KOPT-K1 (cell line): ENCODE data around the gene SPIRE1.
"Not testable (repeated sequence)": the region's sequence is repeated elsewhere in the genome, so short reads cannot be mapped to it uniquely, and the experiment has no call there.

Experiments
- H3K27ac ChIP-seq: fragments of 200-600 bp; sonication (generic); 2 replicates; pipeline ENCODE4 v1.5.1; 2016; ENCODE audit warnings: antibody characterized with exemption, mild to moderate bottlenecking, low read depth, low read length; ENCODE audit not compliant: poor library complexity, severe bottlenecking
- H3K36me3 ChIP-seq: fragments of 200-600 bp; sonication (generic); 2 replicates; pipeline ENCODE4 v1.5.1; 2017; ENCODE audit warnings: antibody characterized with exemption, mild to moderate bottlenecking, low read length, moderate library complexity; ENCODE audit not compliant: insufficient read depth
- H3K9me3 ChIP-seq: fragments of 200-600 bp; sonication (generic); 2 replicates; pipeline ENCODE4 v1.5.1; 2017; ENCODE audit warnings: antibody characterized with exemption, low read length, mild to moderate bottlenecking; ENCODE audit not compliant: insufficient read depth, poor library complexity, severe bottlenecking

Gene SPIRE1

GRCh38 chr18:12518832-12519531 is 138.9 kb downstream of the SPIRE1 start:
- Histone ChIP-seq H3K36me3 (no peaks in the 10 kb centered on the region), H3K27ac (no peak overlapping the region), H3K9me3 (no peaks in the 10 kb centered on the region)

DNA sequence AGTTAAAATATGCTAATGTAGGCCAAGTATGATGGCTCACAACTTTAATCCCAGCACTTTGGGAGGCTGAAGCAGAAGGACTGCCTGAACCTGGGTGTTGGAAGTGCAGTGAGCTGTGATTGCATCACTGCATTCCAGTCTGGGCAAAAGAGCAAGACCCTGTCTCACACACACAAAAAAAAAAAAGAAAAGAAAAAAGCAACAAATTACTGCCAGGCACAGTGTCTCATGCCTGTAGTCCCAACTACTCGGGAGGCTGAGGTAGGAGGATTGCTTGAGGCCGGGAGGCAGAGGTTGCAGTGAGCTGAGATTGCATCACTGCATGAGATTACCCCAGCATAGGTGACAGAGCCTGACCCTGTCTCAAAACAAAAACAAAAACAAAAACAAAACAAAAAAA is 139.6 kb downstream of the SPIRE1 start:
- no peak overlapping the region for H3K27ac ChIP-seq
- H3K9me3 ChIP-seq = no peaks in the 10 kb centered on the region
- H3K36me3 ChIP-seq = no peaks in the 10 kb centered on the region

GRCh38 chr18:12517142-12517825 is 140.6 kb downstream of the SPIRE1 start:
- H3K27ac ChIP-seq = no peak overlapping the region
- H3K36me3 ChIP-seq = no peaks in the 10 kb centered on the region
- no peaks in the 10 kb centered on the region for H3K9me3 ChIP-seq

- Histone ChIP-seq H3K9me3 (no peaks in the 10 kb centered on the region), H3K36me3 (no peaks in the 10 kb centered on the region), H3K27ac (no peak overlapping the region)
Measured at GRCh38 chr18:12516049-12516630, 141.8 kb downstream of the SPIRE1 start.

DNA sequence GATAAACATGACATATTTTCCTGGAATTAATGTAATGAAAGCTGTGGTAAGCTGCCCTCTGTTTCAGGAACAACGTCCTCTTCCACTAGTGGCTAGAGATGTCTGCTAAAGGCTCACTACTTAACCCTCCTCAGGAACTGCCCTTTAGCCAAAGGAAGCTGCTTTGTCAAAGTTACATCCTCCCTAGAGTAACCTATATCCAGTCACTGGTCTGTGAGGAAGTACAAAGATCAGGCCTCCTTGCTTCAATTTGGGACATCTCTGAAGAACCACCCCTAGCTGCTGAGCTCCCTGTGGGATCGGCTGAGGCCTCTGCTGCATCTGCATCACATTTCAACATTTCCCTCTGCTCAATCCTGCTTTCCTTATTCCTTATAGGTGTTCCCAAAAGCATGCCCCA is 142.4 kb downstream of the SPIRE1 start:
- no peaks in the 10 kb centered on the region for H3K9me3 ChIP-seq
- no peaks in the 10 kb centered on the region for H3K36me3 ChIP-seq
- H3K27ac ChIP-seq = no peak overlapping the region

- no peaks in the 10 kb centered on the region for H3K9me3 ChIP-seq
- H3K27ac ChIP-seq = no peak overlapping the region
- no peaks in the 10 kb centered on the region for H3K36me3 ChIP-seq
Measured at GRCh38 chr18:12507007-12507406, 150.9 kb downstream of the SPIRE1 start.

GRCh38 chr18:12500986-12501385 is 156.9 kb downstream of the SPIRE1 start:
- Histone ChIP-seq H3K36me3 (no peaks in the 10 kb centered on the region), H3K9me3 (no peaks in the 10 kb centered on the region), H3K27ac (no peak overlapping the region)

DNA sequence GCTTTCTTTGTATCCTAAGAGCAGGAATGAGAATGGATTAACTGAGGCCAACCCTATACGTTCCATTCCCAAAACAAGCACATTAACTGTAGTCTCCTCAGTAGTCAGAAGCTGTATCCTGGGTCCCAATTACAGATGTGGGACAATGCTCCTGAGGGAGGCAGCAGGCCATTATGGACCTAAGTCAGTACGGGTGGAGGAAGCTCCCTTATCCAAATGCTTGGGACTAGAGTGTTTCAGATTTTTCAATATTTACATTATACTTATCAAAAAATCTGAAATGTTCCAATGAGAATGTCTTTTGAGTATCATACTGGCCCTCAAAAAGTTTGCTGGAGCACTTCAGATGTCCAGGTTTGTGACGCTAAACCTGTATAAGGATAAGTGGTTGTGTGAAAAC is 160.1 kb downstream of the SPIRE1 start:
- no peaks in the 10 kb centered on the region for H3K9me3 ChIP-seq
- no peak overlapping the region for H3K27ac ChIP-seq
- H3K36me3 ChIP-seq = no peaks in the 10 kb centered on the region

DNA sequence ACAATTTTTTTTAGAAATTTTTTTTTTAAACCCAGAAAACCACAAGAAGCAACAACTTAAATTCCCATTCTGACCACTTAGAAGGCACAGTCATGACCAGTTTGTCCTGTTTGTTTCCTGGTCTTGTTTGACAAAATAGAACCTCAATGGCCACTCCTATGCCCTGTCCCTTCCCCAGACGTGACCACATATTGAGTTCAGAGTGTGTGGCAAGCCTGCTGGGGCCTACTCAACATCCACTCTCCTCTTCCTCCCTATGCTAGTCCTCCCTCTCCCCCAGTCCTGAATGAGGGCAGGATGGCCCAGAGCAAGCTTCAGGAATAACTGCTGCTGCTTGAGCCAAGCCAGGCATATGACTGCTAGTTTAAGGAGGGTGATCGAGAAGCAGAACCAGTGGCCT is 160.6 kb downstream of the SPIRE1 start:
- H3K9me3 ChIP-seq = no peaks in the 10 kb centered on the region
- no peaks in the 10 kb centered on the region for H3K36me3 ChIP-seq
- no peak overlapping the region for H3K27ac ChIP-seq

DNA sequence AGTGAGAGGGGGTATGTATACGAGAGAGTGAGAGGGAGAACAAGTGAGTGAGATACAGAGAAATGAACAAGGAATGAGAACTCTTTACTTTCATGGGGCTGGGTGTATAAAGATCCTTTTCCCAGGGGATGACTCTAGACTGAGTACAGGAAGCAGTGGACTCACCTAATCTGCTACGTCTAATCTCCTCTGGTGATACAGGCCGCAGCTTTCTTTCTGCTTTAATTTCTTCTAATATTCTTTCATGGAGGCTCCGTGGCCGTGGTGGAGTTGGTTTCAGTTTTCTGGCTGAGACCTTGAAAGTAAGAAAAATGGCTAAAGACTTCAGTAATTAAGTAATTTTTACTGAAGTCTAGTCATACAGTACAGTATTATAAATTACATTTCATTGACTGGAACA is 165.0 kb downstream of the SPIRE1 start:
- Histone ChIP-seq H3K27ac (no peak overlapping the region), H3K36me3 (no peaks in the 10 kb centered on the region), H3K9me3 (no peaks in the 10 kb centered on the region)

- Histone ChIP-seq H3K27ac (no peak overlapping the region), H3K36me3 (no peaks in the 10 kb centered on the region), H3K9me3 (no peaks in the 10 kb centered on the region)
Measured at GRCh38 chr18:12491611-12492435, 166.1 kb downstream of the SPIRE1 start.

DNA sequence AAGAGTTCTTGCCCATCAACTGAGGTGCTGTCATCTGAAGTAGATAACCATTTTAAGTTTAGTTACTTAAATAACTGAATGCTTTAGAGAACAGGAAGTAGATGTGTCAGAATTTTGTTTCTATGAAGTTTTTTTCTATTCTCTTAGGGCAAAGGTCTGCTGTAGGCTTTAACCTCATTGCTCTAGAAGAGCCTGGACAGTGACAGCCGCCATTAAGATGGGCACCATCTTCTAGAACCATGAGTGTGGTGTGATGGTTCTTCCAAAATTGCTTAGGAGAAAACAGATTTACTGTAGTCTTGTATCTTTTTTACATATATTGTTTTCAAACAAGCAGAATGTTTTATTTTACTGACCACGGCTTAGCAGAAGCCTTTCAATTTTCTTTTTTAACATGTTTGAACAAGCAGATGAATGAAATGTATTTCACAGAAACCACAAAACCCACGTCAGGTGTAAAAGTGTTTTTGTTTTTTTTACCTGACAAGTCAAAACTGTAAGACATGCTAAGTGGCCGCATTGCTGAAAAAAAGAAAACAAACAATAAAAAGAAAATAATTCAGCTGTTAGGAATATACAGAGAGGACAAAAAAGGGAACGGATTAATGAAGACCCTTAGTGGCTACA is 172.3 kb downstream of the SPIRE1 start:
- Histone ChIP-seq H3K36me3 (no peaks in the 10 kb centered on the region), H3K9me3 (no peaks in the 10 kb centered on the region), H3K27ac (no peak overlapping the region)

GRCh38 chr18:12481915-12482314 is 176.0 kb downstream of the SPIRE1 start:
- H3K36me3 ChIP-seq, H3K27ac ChIP-seq, H3K9me3 ChIP-seq: not testable (repeated sequence)

GRCh38 chr18:12479982-12480381 is 177.9 kb downstream of the SPIRE1 start:
- no peaks in the 10 kb centered on the region for H3K9me3 ChIP-seq
- no peak overlapping the region for H3K27ac ChIP-seq
- no peaks in the 10 kb centered on the region for H3K36me3 ChIP-seq

DNA sequence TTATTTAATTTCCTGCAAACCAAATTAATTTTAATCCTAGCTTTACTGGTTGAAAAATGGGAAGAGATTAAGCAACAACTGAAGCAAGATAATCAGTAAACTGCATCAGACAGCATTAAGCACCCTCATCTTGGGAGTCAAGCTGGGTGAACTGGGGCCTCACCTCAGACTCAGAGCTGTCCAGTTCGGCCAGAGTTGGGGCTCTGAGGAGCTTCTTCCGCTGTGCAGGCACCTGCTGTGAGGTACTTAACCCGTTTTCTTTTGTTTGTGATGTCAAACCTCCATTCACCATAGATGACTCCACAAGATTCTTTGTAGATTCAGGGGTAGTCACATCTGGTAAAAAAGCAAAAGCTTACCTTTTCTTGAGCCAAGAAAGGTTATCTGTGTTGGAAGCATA is 178.4 kb downstream of the SPIRE1 start:
- no peak overlapping the region for H3K27ac ChIP-seq
- H3K36me3 ChIP-seq = no peaks in the 10 kb centered on the region
- H3K9me3 ChIP-seq = no peaks in the 10 kb centered on the region
